Transverse colon (tissue), 4 donors: Measurements from ENCODE around the gene HSD17B11. TPM values are rescaled to one million over a fixed set of nuclear protein-coding genes. Genes with fewer than 3 reads are reported as not detected.
A peak's percentile ranks its signal among the peaks of the same experiment; 100 is the strongest.
"Not testable (repeated sequence)": the region's sequence is repeated elsewhere in the genome, so short reads cannot be mapped to it uniquely, and the experiment has no call there.

Source experiments
- DNase-seq: peaks from one replicate; pipeline ENCODE4 v3.0.0-alpha.2; 2019
- H3K27ac ChIP-seq, 4 donors: fragments of 200-600 bp; sonication (generic); 2 replicates each; pipeline ENCODE4 v1.5.1; 2016 to 2018; ENCODE audit warnings: inconsistent platforms in 4 of 4
- H3K27me3 ChIP-seq: fragments of 200-600 bp; sonication (generic); 2 replicates; pipeline ENCODE4 v1.5.1; 2017; ENCODE audit warnings: inconsistent platforms
- H3K36me3 ChIP-seq, 4 donors: fragments of 200-600 bp; sonication (generic); 2 replicates each; pipeline ENCODE4 v1.5.1; 2017 to 2019; ENCODE audit warnings: inconsistent platforms in 4 of 4
- H3K4me1 ChIP-seq, 4 donors: fragments of 200-600 bp; sonication (generic); 2 replicates each; pipeline ENCODE4 v1.5.1; 2017 to 2020; ENCODE audit warnings: inconsistent platforms in 4 of 4
- H3K4me3 ChIP-seq, 4 donors: fragments of 200-600 bp; sonication (generic); 1 replicate in 1 of 4; 2 replicates in 3 of 4; pipeline versions ENCODE4 v1.5.1 to v1.6.1; 2017 to 2019; ENCODE audit warnings: inconsistent platforms in 4 of 4
- H3K9me3 ChIP-seq, 2 donors: fragments of 200-600 bp; sonication (generic); 2 replicates each; pipeline ENCODE4 v1.5.1; 2017 to 2019; ENCODE audit warnings: inconsistent platforms in 2 of 2
- CTCF ChIP-seq, 5 experiments: fragments of 200-600 bp in 3 of 5; fragments of 450-650 bp in 2 of 5; sonication (generic) in 3 of 5; IDR thresholded peaks; 1 replicate in 2 of 5; 2 replicates in 3 of 5; pipeline ENCODE4 v1.5.1; 2016 to 2017; ENCODE audit warnings: antibody characterized with exemption in 5 of 5, inconsistent platforms in 3 of 5, mild to moderate bottlenecking in 2 of 5, moderate library complexity in 1 of 5
- EP300 ChIP-seq: sonication (generic); formaldehyde crosslinking; IDR thresholded peaks from one replicate; pipeline ENCODE4 v1.6.1; 2017; ENCODE audit warnings: antibody characterized with exemption, low read depth
- POLR2A ChIP-seq: fragments of 450-650 bp; IDR thresholded peaks from one replicate; pipeline ENCODE4 v1.6.1; 2016; ENCODE audit warnings: antibody characterized with exemption, mild to moderate bottlenecking, moderate library complexity
- POLR2AphosphoS5 ChIP-seq, 3 donors: sonication (generic); formaldehyde crosslinking; IDR thresholded peaks; one replicate each; pipeline ENCODE4 v1.6.1; 2016; ENCODE audit warnings: antibody characterized with exemption in 3 of 3
- WGBS, 2 donors: methylation state at CpG; one replicate each; pipeline ENCODE4 v1.1.5; 2018; ENCODE audit warnings: low coverage in 1 of 2; 5-methylcytosine and 5-hydroxymethylcytosine counted together
- in situ Hi-C, 4 donors: fragments of 200-750 bp; cut with MboI; loops; one replicate each; pipeline versions ENCODE4 v1.15.0 to v1.15.1; 2017; ENCODE audit warnings: low sequenced_read_pairs in 3 of 4, low pct_ligation_motif_present in 1 of 4, low pct_unique_long_range_greater_than_20kb in 1 of 4
- intact Hi-C: fragments of 100-400 bp; cut with DNase I; formaldehyde crosslinking; loops from one replicate; pipeline ENCODE4 v1.15.1; 2023; ENCODE audit warnings: low total_unique reads
- total RNA-seq, 4 donors: library from RNA; depleted of rRNA; stranded (reverse); fragments of >200 nt; gene quantifications; one replicate each; pipeline ENCODE4 v1.1.0, GENCODE V29; 2016

Gene HSD17B11
- total RNA-seq, 4 donors from 2014 or later = 189 to 348 (median 271) TPM

DNA sequence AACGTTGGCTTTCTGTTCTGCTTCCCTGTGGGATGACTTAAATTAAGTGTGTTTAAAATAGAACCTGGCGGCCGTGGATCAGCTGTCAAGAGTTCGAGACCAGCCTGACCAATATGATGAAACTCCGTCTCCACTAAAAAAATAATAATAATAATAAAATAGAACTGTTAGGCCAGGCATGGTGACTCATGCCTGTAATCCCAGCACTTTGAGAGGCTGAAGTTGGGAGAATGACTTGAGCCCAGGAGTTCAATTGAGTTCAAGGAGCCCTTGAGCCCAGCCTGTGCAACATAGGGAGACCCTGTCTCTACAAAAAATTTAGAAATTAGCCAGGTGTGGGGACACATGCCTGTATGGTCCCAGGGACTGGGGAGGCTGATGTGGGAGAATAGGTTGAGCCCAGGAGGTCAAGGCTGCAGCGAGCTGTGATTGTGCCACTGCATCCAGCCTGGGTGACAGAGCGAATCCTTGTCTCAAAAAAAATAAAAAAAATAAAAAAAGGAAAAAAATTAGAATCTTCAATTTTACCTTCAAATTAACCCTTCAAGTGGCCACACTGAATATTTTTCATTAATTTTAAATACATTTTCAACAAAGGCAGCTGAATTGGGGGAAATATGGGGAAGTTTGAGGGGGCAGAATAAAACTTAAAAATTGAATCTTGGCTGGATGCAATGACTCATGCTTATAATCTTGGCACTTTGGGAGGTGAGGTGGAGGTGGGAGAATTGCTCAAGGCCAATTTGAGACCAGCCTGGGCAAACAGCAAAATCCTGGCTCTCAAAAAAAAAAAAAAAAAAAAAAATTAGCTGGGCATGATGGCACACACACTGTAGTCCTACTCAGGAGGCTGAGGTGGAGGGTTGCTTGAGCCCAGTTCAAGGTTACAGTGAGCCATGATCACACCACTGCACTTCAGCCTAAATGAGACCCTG, 36.6 kb downstream of the HSD17B11 start:
- H3K4me3 ChIP-seq = no peak overlapping the region
- in situ Hi-C loops (loop anchor here in 1 of 4 donors (25.0 kb wide), 1 partner anchor 483 kb away; the partner anchor contains the start of gene MEPE), intact Hi-C loops (no loop called here)
- H3K36me3 ChIP-seq = peaks cover 0 to 56% (median 17%) of the 10 kb centered on the region in 4 donors
- no peak for TF ChIP-seq POLR2AphosphoS5 (IDR thresholded peaks at IDR 0.05)
- TF ChIP-seq POLR2A = no peak
- no peak for TF ChIP-seq CTCF (IDR thresholded peaks at IDR 0.05)
- no peak for TF ChIP-seq EP300
- no peak for DNase-seq
- no peaks in the 10 kb centered on the region for H3K27me3 ChIP-seq
- peaks cover 0 to 5% (median 2%) of the 10 kb centered on the region in 4 donors for H3K4me1 ChIP-seq
- no peaks in the 10 kb centered on the region for H3K9me3 ChIP-seq
- WGBS, 2 donors = 72 to 84% methylated on average over 5 to 7 of the region's 7 CpGs
- peak overlapping the region in 2 of 4 donors; percentile 57 to 67 for H3K27ac ChIP-seq

GRCh38 chr4:87353592-87353991, 37.4 kb downstream of the HSD17B11 start:
- TF ChIP-seq EP300 (no peak), CTCF (IDR thresholded peaks at IDR 0.05) (peak; percentile 9 to 52 (median 30))
- no peaks in the 10 kb centered on the region for H3K9me3 ChIP-seq
- DNase-seq = no peak
- in situ Hi-C loops (loop anchor here in 1 of 4 donors (25.0 kb wide), 1 partner anchor 484 kb away; the partner anchor contains the start of gene MEPE), intact Hi-C loops (no loop called here)
- no peaks in the 10 kb centered on the region for H3K27me3 ChIP-seq
- 38 to 58% methylated on average over 3 of the region's 3 CpGs for WGBS, 2 donors
- peaks cover 0 to 48% (median 13%) of the 10 kb centered on the region in 4 donors for H3K36me3 ChIP-seq
- no peak overlapping the region for H3K4me3 ChIP-seq
- peak overlapping the region in 1 of 4 donors; percentile 67 for H3K27ac ChIP-seq
- H3K4me1 ChIP-seq = peaks cover 0 to 5% (median 2%) of the 10 kb centered on the region in 4 donors

- no peak overlapping the region for H3K4me3 ChIP-seq
- intact Hi-C loops = no loop called here
- H3K27ac ChIP-seq = no peak overlapping the region
- no peaks in the 10 kb centered on the region for H3K27me3 ChIP-seq
- TF ChIP-seq POLR2AphosphoS5 (IDR thresholded peaks at IDR 0.05) (no peak), EP300 (no peak), POLR2A (no peak), CTCF (IDR thresholded peaks at IDR 0.05) (no peak)
- in situ Hi-C loops = no loop called here
- no peak for DNase-seq
- H3K36me3 ChIP-seq = peaks cover 0 to 38% (median 18%) of the 10 kb centered on the region in 4 donors
- no peaks in the 10 kb centered on the region for H3K4me1 ChIP-seq
- peaks cover 5 to 6% of the 10 kb centered on the region in 2 donors for H3K9me3 ChIP-seq
These were observed 45.8 kb downstream of the HSD17B11 start for GRCh38 chr4:87345139-87345538.

DNA sequence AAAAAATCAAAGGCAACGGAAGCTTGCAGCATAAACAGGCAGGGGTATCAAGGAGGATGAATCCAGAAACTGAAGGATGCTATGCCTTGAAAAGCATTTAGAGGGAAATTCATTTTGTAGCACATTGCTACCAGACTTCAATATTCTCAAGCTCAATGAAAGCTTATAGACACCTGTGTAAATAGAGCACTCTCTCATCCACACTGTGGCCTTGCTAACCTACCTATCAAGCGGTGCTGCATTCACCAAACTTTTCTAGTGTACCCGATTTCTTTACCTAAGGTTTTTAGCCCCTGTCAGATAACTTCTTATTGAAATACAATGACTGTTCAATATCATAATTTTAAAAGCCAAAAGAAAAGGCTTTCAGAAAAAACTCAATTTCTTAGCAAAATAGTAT, 48.1 kb downstream of the HSD17B11 start:
- intact Hi-C loops = no loop called here
- no peaks in the 10 kb centered on the region for H3K27me3 ChIP-seq
- peaks cover 5 to 6% of the 10 kb centered on the region in 2 donors for H3K9me3 ChIP-seq
- H3K4me1 ChIP-seq = no peaks in the 10 kb centered on the region
- no peak overlapping the region for H3K4me3 ChIP-seq
- in situ Hi-C loops = no loop called here
- peaks cover 0 to 60% (median 29%) of the 10 kb centered on the region in 4 donors for H3K36me3 ChIP-seq
- TF ChIP-seq CTCF (IDR thresholded peaks at IDR 0.05) = no peak
- TF ChIP-seq EP300 = no peak
- TF ChIP-seq POLR2AphosphoS5 (IDR thresholded peaks at IDR 0.05) = no peak
- no peak for TF ChIP-seq POLR2A
- WGBS, 2 donors = 95 to 100% methylated on average over 3 of the region's 3 CpGs
- no peak for DNase-seq
- no peak overlapping the region for H3K27ac ChIP-seq

DNA sequence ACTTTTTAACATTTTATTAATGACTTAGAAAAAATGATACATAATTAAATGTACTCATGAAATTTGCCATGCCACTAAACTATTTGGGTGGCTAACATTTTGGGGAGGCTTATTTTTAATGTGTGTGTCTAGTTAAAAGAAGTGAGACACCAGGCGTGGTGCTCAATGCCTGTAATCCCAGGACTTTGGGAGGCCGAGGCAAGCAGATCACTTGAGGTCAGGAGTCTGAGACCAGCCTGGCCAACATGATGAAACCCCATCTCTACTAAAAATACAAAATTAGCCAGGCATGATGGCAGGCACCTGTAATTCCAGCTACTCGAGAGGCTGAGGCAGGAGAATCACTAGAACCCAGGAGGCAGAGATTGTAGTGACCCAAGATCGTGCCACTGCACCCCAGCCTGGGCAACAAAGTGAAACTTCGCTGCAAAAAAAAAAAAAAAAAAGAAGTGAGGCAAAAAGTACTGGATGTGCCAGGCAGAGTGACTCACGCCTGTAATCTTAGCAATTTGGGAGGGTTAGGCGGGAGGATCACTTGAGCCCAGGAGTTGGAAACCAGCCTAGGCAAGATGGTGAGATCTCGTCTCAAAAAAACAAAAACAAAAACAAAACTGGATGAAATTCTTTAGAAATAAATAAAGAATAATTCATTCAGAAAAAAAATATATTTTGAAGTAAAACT, 48.9 kb downstream of the HSD17B11 start:
- WGBS, 2 donors = 79 to 89% methylated on average over 8 of the region's 8 CpGs
- H3K4me1 ChIP-seq, DNase-seq, intact Hi-C loops, H3K27ac ChIP-seq, H3K4me3 ChIP-seq, H3K9me3 ChIP-seq, in situ Hi-C loops, H3K27me3 ChIP-seq: not testable (repeated sequence)
- H3K36me3 ChIP-seq = peaks cover 0 to 67% (median 33%) of the 10 kb centered on the region in 4 donors
